H1 (cell line): ENCODE data around the gene RABEP2. TPM values are rescaled to one million over a fixed set of nuclear protein-coding genes. Genes with fewer than 3 reads are reported as not detected.

Experiments used
- CTCF ChIA-PET: fragments of 300-600 bp; sonication (Branson Sonifier 250); formaldehyde crosslinking; loops from one replicate; lab custom pipeline; 2021; ENCODE audit not compliant: partially characterized antibody; lab: Charles Lee
- POLR2A ChIA-PET: fragments of 300-600 bp; sonication (Branson Sonifier 250); formaldehyde crosslinking; loops from one replicate; lab custom pipeline; 2021; ENCODE audit warnings: inconsistent platforms; ENCODE audit not compliant: partially characterized antibody; lab: Charles Lee
- DNase-seq, 2 experiments: peaks; one replicate each; pipeline versions ENCODE4 v3.0.0 to v3.0.0-alpha.2; 2010 to 2022; ENCODE audit warnings: low spot score in 2 of 2, low read depth in 1 of 2, mixed read lengths in 1 of 2
- FAIRE-seq: peaks from 2 replicates; lab custom pipeline; 2011; peaks lifted over from hg19 to GRCh38; lab: Jason Lieb, UNC
- H2AFZ ChIP-seq: 2 replicates; pipeline ENCODE4 v1.8.1; 2012; ENCODE audit warnings: low read length, inconsistent platforms
- H2AK5ac ChIP-seq: 2 replicates; pipeline ENCODE4 v1.6.1; 2013; ENCODE audit warnings: low read depth, low read length
- H2BK120ac ChIP-seq: replicated peaks from 2 replicates; pipeline ENCODE3; 2013; ENCODE audit warnings: low read depth, low read length, inconsistent platforms
- H2BK12ac ChIP-seq: 2 replicates; pipeline ENCODE4 v1.6.1; 2013; ENCODE audit warnings: low read depth, low read length
- H2BK15ac ChIP-seq: 2 replicates; pipeline ENCODE4 v1.6.1; 2013; ENCODE audit warnings: low read length
- H2BK20ac ChIP-seq: 2 replicates; pipeline ENCODE4 v1.6.1; 2013; ENCODE audit warnings: low read length
- H2BK5ac ChIP-seq: 2 replicates; pipeline ENCODE4 v1.6.1; 2013; ENCODE audit warnings: low read depth, low read length
- H3K14ac ChIP-seq: 2 replicates; pipeline ENCODE4 v1.6.1; 2013; ENCODE audit warnings: inconsistent platforms; ENCODE audit not compliant: insufficient read length
- H3K18ac ChIP-seq: 2 replicates; pipeline ENCODE4 v1.6.1; 2013; ENCODE audit warnings: low read length; ENCODE audit errors: extremely low read depth
- H3K23ac ChIP-seq: 2 replicates; pipeline ENCODE4 v1.6.1; 2013; ENCODE audit warnings: inconsistent platforms; ENCODE audit not compliant: insufficient read length
- H3K23me2 ChIP-seq: 2 replicates; pipeline ENCODE4 v1.6.1; 2013; ENCODE audit warnings: low read depth, low read length
- H3K27ac ChIP-seq: 2 replicates; pipeline ENCODE4 v1.6.1; 2011; ENCODE audit warnings: low read depth, low read length, inconsistent platforms
- H3K27me3 ChIP-seq, 4 experiments: replicated peaks in 1 of 4; 1 replicate in 1 of 4; 2 replicates in 3 of 4; pipeline versions ENCODE4 v1.6.1 to v1.8.1; 2011 to 2013; ENCODE audit warnings: low read length in 3 of 4, mild to moderate bottlenecking in 3 of 4, inconsistent platforms in 2 of 4, mixed read lengths in 2 of 4, moderate library complexity in 1 of 4; ENCODE audit not compliant: control insufficient read depth in 3 of 4, insufficient read depth in 3 of 4; ENCODE audit errors: extremely low read depth in 1 of 4
- H3K36me3 ChIP-seq, 4 experiments: 2 replicates each; pipeline versions ENCODE4 v1.6.1 to v1.8.1; 2011 to 2013; ENCODE audit warnings: mild to moderate bottlenecking in 4 of 4, low read length in 3 of 4, moderate library complexity in 2 of 4, control low read depth in 1 of 4, inconsistent platforms in 1 of 4; ENCODE audit not compliant: insufficient read depth in 4 of 4, control insufficient read depth in 2 of 4
- H3K4ac ChIP-seq: replicated peaks from 2 replicates; pipeline ENCODE3; 2013; ENCODE audit warnings: low read length, low read depth, mixed read lengths, inconsistent platforms; ENCODE audit not compliant: insufficient read length
- H3K4me1 ChIP-seq, 4 experiments: replicated peaks in 1 of 4; 1 replicate in 1 of 4; 2 replicates in 3 of 4; pipeline versions ENCODE4 v1.6.1 to v1.8.1; 2011 to 2013; ENCODE audit warnings: low read length in 3 of 4, inconsistent platforms in 2 of 4, mixed read lengths in 1 of 4; ENCODE audit not compliant: insufficient read depth in 4 of 4, control insufficient read depth in 3 of 4
- H3K4me2 ChIP-seq, 2 experiments: 2 replicates each; pipeline versions ENCODE4 v1.6.1 to v1.8.1; 2011 to 2013; ENCODE audit warnings: low read depth in 2 of 2, low read length in 2 of 2, control low read depth in 1 of 2, inconsistent platforms in 1 of 2, mild to moderate bottlenecking in 1 of 2; ENCODE audit not compliant: insufficient read depth in 1 of 2
- H3K4me3 ChIP-seq, 4 experiments: fragments of 200-600, 300-600 bp in 1 of 4; sonication (generic), shearing (Covaris generic), sonication (Bioruptor Twin) in 1 of 4; 2 replicates each; pipeline versions ENCODE4 v1.5.1 to v1.8.1; 2011 to 2016; ENCODE audit warnings: low read length in 4 of 4, low read depth in 3 of 4, control low read depth in 2 of 4, inconsistent platforms in 2 of 4, mild to moderate bottlenecking in 2 of 4, mixed read lengths in 1 of 4, moderate library complexity in 1 of 4; ENCODE audit not compliant: insufficient read depth in 2 of 4; ENCODE audit errors: extremely low read depth in 1 of 4
- H3K56ac ChIP-seq: replicated peaks from 2 replicates; pipeline ENCODE3; 2013; ENCODE audit warnings: low read depth, mild to moderate bottlenecking, mixed read lengths, low read length, inconsistent platforms; ENCODE audit not compliant: insufficient read length
- H3K79me1 ChIP-seq: 2 replicates; pipeline ENCODE4 v1.6.1; 2013; ENCODE audit warnings: low read depth, low read length, control low read depth
- H3K79me2 ChIP-seq, 2 experiments: 2 replicates each; pipeline versions ENCODE4 v1.6.1 to v1.8.1; 2012 to 2013; ENCODE audit warnings: low read length in 2 of 2, mild to moderate bottlenecking in 2 of 2, inconsistent platforms in 1 of 2; ENCODE audit not compliant: insufficient read depth in 2 of 2, control insufficient read depth in 1 of 2
- H3K9ac ChIP-seq, 4 experiments: replicated peaks in 1 of 4; 1 replicate in 1 of 4; 2 replicates in 3 of 4; pipeline versions ENCODE4 v1.6.1 to v1.8.1; 2011 to 2013; ENCODE audit warnings: low read depth in 3 of 4, low read length in 3 of 4, control low read depth in 2 of 4, mild to moderate bottlenecking in 2 of 4, moderate library complexity in 2 of 4, inconsistent platforms in 1 of 4; ENCODE audit errors: extremely low read depth in 1 of 4
- H3K9me3 ChIP-seq, 2 experiments: 2 replicates each; pipeline versions ENCODE4 v1.6.1 to v1.8.1; 2012 to 2013; ENCODE audit warnings: mild to moderate bottlenecking in 2 of 2, moderate library complexity in 2 of 2, control low read depth in 1 of 2, inconsistent platforms in 1 of 2, low read depth in 1 of 2, low read length in 1 of 2, mixed read lengths in 1 of 2; ENCODE audit not compliant: insufficient read depth in 2 of 2
- H4K20me1 ChIP-seq, 2 experiments: replicated peaks in 1 of 2; 2 replicates each; pipeline versions ENCODE3 to v1.8.1; 2011 to 2013; ENCODE audit warnings: inconsistent platforms in 2 of 2, low read length in 2 of 2, mild to moderate bottlenecking in 1 of 2; ENCODE audit not compliant: insufficient read depth in 2 of 2, control insufficient read depth in 1 of 2
- H4K5ac ChIP-seq: 2 replicates; pipeline ENCODE4 v1.6.1; 2013; ENCODE audit warnings: low read length, low read depth, mixed read lengths, inconsistent platforms; ENCODE audit not compliant: insufficient read length
- H4K8ac ChIP-seq: 2 replicates; pipeline ENCODE4 v1.8.0; 2013; ENCODE audit warnings: mild to moderate bottlenecking, moderate library complexity, low read length, inconsistent platforms; ENCODE audit not compliant: insufficient read depth; ENCODE audit errors: extremely low read depth
- H4K91ac ChIP-seq: replicated peaks from 2 replicates; pipeline ENCODE3; 2013; ENCODE audit warnings: low read length, mixed read lengths, inconsistent platforms; ENCODE audit not compliant: insufficient read length
- ATF3 ChIP-seq: IDR thresholded peaks from 2 replicates; pipeline ENCODE4 v1.6.1; 2011; ENCODE audit warnings: low read depth, mild to moderate bottlenecking, low read length; ENCODE audit not compliant: insufficient read depth
- RFX5 ChIP-seq: IDR thresholded peaks from 2 replicates; pipeline ENCODE4 v1.6.1; 2011; ENCODE audit warnings: low read depth, low read length, improper control_type of control experiment, borderline replicate concordance
- SRF ChIP-seq: IDR thresholded peaks from 2 replicates; pipeline ENCODE4 v1.6.1; 2011; ENCODE audit warnings: mild to moderate bottlenecking, low read depth, low read length, moderate library complexity
- TAF7 ChIP-seq: optimal IDR thresholded peaks from 2 replicates; pipeline ENCODE3; 2011; ENCODE audit warnings: low read depth, mild to moderate bottlenecking, inconsistent platforms, low read length, moderate library complexity, borderline replicate concordance
- WGBS, 2 experiments: shearing (Covaris generic) in 1 of 2; methylation state at CpG; one replicate each; pipeline versions ENCODE4 v1.1.6 to v1.1.7; 2013 to 2015; ENCODE audit warnings: low lambda C conversion rate in 2 of 2, mixed read lengths in 2 of 2, inconsistent platforms in 1 of 2, low coverage in 1 of 2, missing lambda C conversion rate in 1 of 2; ENCODE audit not compliant: insufficient replicate concordance in 2 of 2, insufficient coverage in 1 of 2, insufficient read length in 1 of 2; ENCODE audit errors: extremely low coverage in 1 of 2, missing lambda C conversion rate in 1 of 2; 5-methylcytosine and 5-hydroxymethylcytosine counted together
- polyA plus RNA-seq, 7 experiments: library from polyadenylated mRNA; depleted of rRNA in 3 of 7; stranded (reverse) in 5 of 7; unstranded in 2 of 7; fragments of >200 nt in 5 of 7; fragments of 200-250 nt in 2 of 7; gene quantifications; 1 replicate in 5 of 7; 2 replicates in 1 of 7; 4 replicates in 1 of 7; pipeline versions ENCODE4 v1.2.1 to v1.2.3, GENCODE V29; 2011 to 2013; ENCODE audit warnings: missing spikeins in 2 of 7, mixed read lengths in 2 of 7
- total RNA-seq: library from RNA; stranded (reverse); fragmentation: NEBNext Ultra II Directional; extraction: Animal tissue kit (Norgen Biotek cat#: 25700); gene quantifications from 2 replicates; pipeline ENCODE4 v1.2.1, GENCODE V29; 2021

The RABEP2 gene
- total and polyA plus RNA-seq, 2 of the 8 experiments (the other 6 are each of a cell fraction or from before 2014, with no cell fraction given): 10.4 to 14.9 TPM

GRCh38 chr16:28964496-28964895, 39.5 kb upstream of the RABEP2 start:
- FAIRE-seq: no peak

More at GRCh38 chr16:28964496-28964895, 39.5 kb upstream of the RABEP2 start:
- CTCF ChIA-PET: no interaction called here
- DNase-seq: no peak
- Histone ChIP-seq H2AFZ (no peak overlapping the region), H2BK5ac (no peak overlapping the region), H2BK12ac (no peak overlapping the region), H3K56ac (no peak overlapping the region), H3K4ac (no peak overlapping the region), H2AK5ac (no peak overlapping the region), H3K79me2 (no peaks in the 10 kb centered on the region), H3K4me1 (no peaks in the 10 kb centered on the region), H3K79me1 (no peaks in the 10 kb centered on the region; the same call in 1 of the 2 replicates), H3K27me3 (no peaks in the 10 kb centered on the region), H3K4me2 (no peak overlapping the region), H4K5ac (no peak overlapping the region), H2BK15ac (no peak overlapping the region), H3K23me2 (no peaks in the 10 kb centered on the region), H3K36me3 (peaks cover 18 to 45% (median 38%) of the 10 kb centered on the region in 4 experiments), H4K91ac (no peak overlapping the region), H4K20me1 (peaks cover 0 to 8% of the 10 kb centered on the region in 2 experiments), H2BK20ac (no peak overlapping the region), H2BK120ac (no peak overlapping the region), H3K18ac (no peak overlapping the region), H3K14ac (no peak overlapping the region), H3K27ac (no peak overlapping the region), H3K9me3 (no peaks in the 10 kb centered on the region), H3K4me3 (no peak overlapping the region), H4K8ac (no peak overlapping the region), H3K23ac (no peak overlapping the region), H3K9ac (no peak overlapping the region)
- POLR2A ChIA-PET: interaction anchor here (3.0 kb wide), 1 partner anchor 9 kb away, joined by 19 read pairs; the partner anchor contains the start of gene SPNS1
- 89% methylated on average over 2 of the region's 2 CpGs; no CpG with 5 or more reads in 1 of the 2 experiments for WGBS, 2 experiments
- TF ChIP-seq TAF7 (no peak), ATF3 (no peak), RFX5 (no peak), SRF (no peak)
